A673 (cell line): ENCODE measurements around the gene SUSD4. TPM values are rescaled to one million over a fixed set of nuclear protein-coding genes. Genes with fewer than 3 reads are reported as not detected.

ENCODE experiments used
- BruUV-seq: library from RNA; stranded (reverse); fragments of 400-500 nt; replicated peaks from 2 replicates; lab custom pipeline; 2021; lab: Mats Ljungman, UMichigan
- CTCF ChIA-PET: fragments of 300-600 bp; sonication (Branson Sonifier 250); formaldehyde crosslinking; loops from one replicate; lab custom pipeline; 2022; ENCODE audit warnings: antibody characterized with exemption; lab: Charles Lee
- POLR2A ChIA-PET: fragments of 300-600 bp; sonication (Branson Sonifier 250); formaldehyde crosslinking; loops from one replicate; lab custom pipeline; 2022; ENCODE audit warnings: antibody characterized with exemption; ENCODE audit not compliant: low non-redundant PET; lab: Charles Lee
- DNase-seq: peaks from one replicate; pipeline ENCODE4 v3.0.0-alpha.2; 2015; ENCODE audit warnings: low spot score
- H3K27ac ChIP-seq: fragments of 200-600 bp; sonication (generic); 2 replicates; pipeline ENCODE4 v1.5.1; 2016; ENCODE audit warnings: mixed run types, low read depth, mild to moderate bottlenecking, mixed read lengths, antibody characterized with exemption, low read length; ENCODE audit not compliant: poor library complexity, severe bottlenecking
- H3K27me3 ChIP-seq: fragments of 200-600 bp; sonication (generic); replicated peaks from 2 replicates; pipeline ENCODE4 v1.6.1; 2017; ENCODE audit warnings: mixed run types, low read depth, mild to moderate bottlenecking, mixed read lengths, antibody characterized with exemption, low read length; ENCODE audit not compliant: insufficient read depth, poor library complexity
- H3K36me3 ChIP-seq: fragments of 200-600 bp; sonication (generic); 2 replicates; pipeline ENCODE4 v1.6.1; 2016; ENCODE audit warnings: mixed run types, mild to moderate bottlenecking, mixed read lengths, antibody characterized with exemption, low read length; ENCODE audit not compliant: insufficient read depth, poor library complexity, severe bottlenecking
- H3K4me1 ChIP-seq: fragments of 200-600 bp; sonication (generic); 2 replicates; pipeline ENCODE4 v1.6.1; 2017; ENCODE audit warnings: mixed run types, mild to moderate bottlenecking, mixed read lengths, antibody characterized with exemption, low read length; ENCODE audit not compliant: insufficient read depth, poor library complexity, severe bottlenecking
- H3K4me3 ChIP-seq: fragments of 200-600 bp; sonication (generic); 2 replicates; pipeline ENCODE4 v1.5.1; 2016; ENCODE audit warnings: low read depth, mixed run types, mild to moderate bottlenecking, mixed read lengths, low read length; ENCODE audit not compliant: poor library complexity, severe bottlenecking
- H3K9me3 ChIP-seq: fragments of 200-600 bp; sonication (generic); 2 replicates; pipeline ENCODE4 v1.6.1; 2016; ENCODE audit warnings: mixed run types, low read depth, mild to moderate bottlenecking, mixed read lengths, antibody characterized with exemption, low read length; ENCODE audit not compliant: poor library complexity, severe bottlenecking
- EZH2 ChIP-seq: fragments of 200-600 bp; sonication (generic); IDR thresholded peaks from 2 replicates; pipeline ENCODE4 v1.6.1; 2017; ENCODE audit warnings: borderline replicate concordance, low read depth, mild to moderate bottlenecking, mixed read lengths, antibody characterized with exemption, low read length; ENCODE audit not compliant: poor library complexity, severe bottlenecking
- intact Hi-C: fragments of 100-400 bp; cut with micrococcal nuclease; formaldehyde crosslinking; loops from one replicate; pipeline ENCODE4 v1.10.0; 2022; ENCODE audit not compliant: unreplicated experiment
- total RNA-seq: library from RNA; stranded (reverse); gene quantifications from 2 replicates; pipeline ENCODE4 v1.2.3, GENCODE V29; 2021
- TF ChIP-seq, protein P1 (sequence below): fragments of 300-800, 200-600 bp; sonication (generic); conservative IDR thresholded peaks from 2 replicates; pipeline ENCODE4 v1.5.1; 2017; ENCODE audit warnings: low read depth, mild to moderate bottlenecking, antibody characterized with exemption, low read length, moderate library complexity, mixed read lengths

Gene SUSD4
- total RNA-seq, 1 experiment from 2014 or later: not detected

GRCh38 chr1:223235091-223235490 lies 128.9 kb downstream of the SUSD4 start:
- H3K27ac ChIP-seq: no peak overlapping the region
- DNase-seq: no peak
- intact Hi-C loops: no loop called here
- ChIA-PET CTCF (no interaction called here), POLR2A (no interaction called here)
- H3K4me1 ChIP-seq: no peaks in the 10 kb centered on the region
- no peak for TF ChIP-seq EZH2
- TF ChIP-seq, protein P1, sequence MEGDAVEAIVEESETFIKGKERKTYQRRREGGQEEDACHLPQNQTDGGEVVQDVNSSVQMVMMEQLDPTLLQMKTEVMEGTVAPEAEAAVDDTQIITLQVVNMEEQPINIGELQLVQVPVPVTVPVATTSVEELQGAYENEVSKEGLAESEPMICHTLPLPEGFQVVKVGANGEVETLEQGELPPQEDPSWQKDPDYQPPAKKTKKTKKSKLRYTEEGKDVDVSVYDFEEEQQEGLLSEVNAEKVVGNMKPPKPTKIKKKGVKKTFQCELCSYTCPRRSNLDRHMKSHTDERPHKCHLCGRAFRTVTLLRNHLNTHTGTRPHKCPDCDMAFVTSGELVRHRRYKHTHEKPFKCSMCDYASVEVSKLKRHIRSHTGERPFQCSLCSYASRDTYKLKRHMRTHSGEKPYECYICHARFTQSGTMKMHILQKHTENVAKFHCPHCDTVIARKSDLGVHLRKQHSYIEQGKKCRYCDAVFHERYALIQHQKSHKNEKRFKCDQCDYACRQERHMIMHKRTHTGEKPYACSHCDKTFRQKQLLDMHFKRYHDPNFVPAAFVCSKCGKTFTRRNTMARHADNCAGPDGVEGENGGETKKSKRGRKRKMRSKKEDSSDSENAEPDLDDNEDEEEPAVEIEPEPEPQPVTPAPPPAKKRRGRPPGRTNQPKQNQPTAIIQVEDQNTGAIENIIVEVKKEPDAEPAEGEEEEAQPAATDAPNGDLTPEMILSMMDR: no peak
- no peak overlapping the region for H3K4me3 ChIP-seq
- H3K9me3 ChIP-seq: no peaks in the 10 kb centered on the region
- BruUV-seq: no TSS peak
- H3K36me3 ChIP-seq: no peaks in the 10 kb centered on the region
- no peaks in the 10 kb centered on the region for H3K27me3 ChIP-seq

GRCh38 chr1:223234534-223234933 lies 129.4 kb downstream of the SUSD4 start:
- Histone ChIP-seq H3K9me3 (no peaks in the 10 kb centered on the region), H3K4me1 (no peaks in the 10 kb centered on the region), H3K36me3 (no peaks in the 10 kb centered on the region), H3K4me3 (no peak overlapping the region), H3K27me3 (no peaks in the 10 kb centered on the region), H3K27ac (no peak overlapping the region)
- intact Hi-C loops: no loop called here
- TF ChIP-seq, protein P1: no peak
- no peak for TF ChIP-seq EZH2
- ChIA-PET CTCF (no interaction called here), POLR2A (no interaction called here)
- DNase-seq: no peak
- no TSS peak for BruUV-seq

GRCh38 chr1:223234170-223234514 lies 129.8 kb downstream of the SUSD4 start:
- Histone ChIP-seq H3K27ac (no peak overlapping the region), H3K27me3 (no peaks in the 10 kb centered on the region), H3K4me3 (no peak overlapping the region), H3K9me3 (no peaks in the 10 kb centered on the region), H3K4me1 (no peaks in the 10 kb centered on the region), H3K36me3 (no peaks in the 10 kb centered on the region)
- intact Hi-C loops: no loop called here
- TF ChIP-seq, protein P1: no peak
- no peak for TF ChIP-seq EZH2
- DNase-seq: no peak
- POLR2A ChIA-PET: no interaction called here
- no TSS peak for BruUV-seq
- CTCF ChIA-PET: no interaction called here
